GM15510 (cell line): ENCODE results near the gene AUTS2.

Experiments used
- POLR2A ChIP-seq: IDR thresholded peaks from 3 replicates; pipeline ENCODE4 v1.6.1; 2011; ENCODE audit warnings: borderline replicate concordance; ENCODE audit not compliant: insufficient read length; ENCODE audit errors: extremely low read depth

AUTS2 gene

DNA sequence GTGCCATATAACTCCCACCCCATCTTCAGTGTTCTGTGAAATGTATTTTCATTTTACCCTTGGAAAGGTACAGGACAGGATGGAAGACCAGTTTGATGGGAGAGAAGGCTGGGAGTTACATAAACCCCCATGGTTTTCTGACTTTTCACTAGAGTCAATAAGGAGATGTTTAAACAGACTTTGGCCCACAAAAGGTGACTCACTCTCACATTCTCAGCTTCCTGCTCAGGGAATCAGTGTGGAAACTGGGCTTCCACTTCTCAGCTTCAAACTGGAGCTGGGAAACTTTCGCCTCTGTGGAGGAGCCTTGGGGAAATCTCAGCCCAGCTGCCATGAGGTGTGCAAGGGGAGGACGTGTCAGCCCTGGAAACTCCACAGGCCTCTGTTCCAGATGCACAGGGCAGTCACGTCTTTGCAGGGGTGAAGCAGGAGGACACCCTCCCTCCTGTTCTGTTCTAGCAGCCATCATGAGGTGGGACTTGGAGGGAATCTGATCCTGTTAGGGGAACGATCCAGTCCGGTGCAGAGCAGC lies 973.2 kb downstream of the AUTS2 start:
- TF ChIP-seq POLR2A, result no peak

DNA sequence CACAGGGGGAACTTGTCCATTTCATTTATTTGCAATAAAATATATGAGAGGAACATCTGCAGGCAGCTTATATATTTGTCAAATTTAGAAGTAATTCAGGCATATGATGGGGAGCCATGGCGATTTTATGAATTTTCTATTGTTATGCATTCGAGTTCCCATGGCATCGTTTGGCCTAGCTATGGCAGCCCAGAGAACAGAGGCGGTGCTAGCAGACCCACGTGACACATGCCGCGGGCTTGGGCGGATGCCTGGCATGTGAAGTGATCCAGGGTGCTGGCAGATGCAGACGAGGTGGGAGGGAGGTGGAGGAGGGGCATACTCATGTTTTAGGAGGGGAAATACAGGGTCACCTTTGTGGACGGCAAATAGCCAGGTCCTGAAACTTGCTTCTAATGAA lies 973.7 kb downstream of the AUTS2 start:
- no peak for TF ChIP-seq POLR2A

GRCh38 chr7:70572571-70572970 lies 974.3 kb downstream of the AUTS2 start:
- TF ChIP-seq POLR2A, result no peak

- TF ChIP-seq POLR2A, result no peak
These were observed 974.9 kb downstream of the AUTS2 start for GRCh38 chr7:70573071-70573661.

GRCh38 chr7:70573696-70574095 lies 975.4 kb downstream of the AUTS2 start:
- TF ChIP-seq POLR2A, result no peak

DNA sequence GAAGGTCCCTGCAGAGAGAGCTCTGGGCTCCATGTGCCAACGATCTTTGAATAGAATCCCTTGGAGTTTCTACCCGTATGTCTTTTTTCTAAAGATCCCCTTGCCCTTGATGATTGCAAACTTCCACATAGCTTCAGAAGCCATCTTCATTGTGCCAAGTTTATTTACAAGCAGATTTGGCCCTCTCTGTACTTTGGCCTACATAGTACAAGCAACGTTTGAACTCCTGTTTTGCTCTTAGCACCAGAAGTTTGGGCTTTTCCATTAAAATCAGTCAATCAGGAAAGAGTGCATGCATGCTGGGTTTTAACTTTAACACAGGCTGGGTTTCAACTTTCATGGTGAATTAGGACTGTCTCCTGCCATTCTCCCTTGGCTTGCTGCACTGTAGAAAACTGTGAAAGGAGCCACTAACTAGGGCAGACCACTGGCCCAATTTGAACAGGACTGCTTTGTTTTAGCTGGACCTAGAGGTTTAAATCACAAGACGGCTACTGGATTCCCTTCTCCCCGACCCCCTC lies 976.1 kb downstream of the AUTS2 start:
- TF ChIP-seq POLR2A, result no peak

DNA sequence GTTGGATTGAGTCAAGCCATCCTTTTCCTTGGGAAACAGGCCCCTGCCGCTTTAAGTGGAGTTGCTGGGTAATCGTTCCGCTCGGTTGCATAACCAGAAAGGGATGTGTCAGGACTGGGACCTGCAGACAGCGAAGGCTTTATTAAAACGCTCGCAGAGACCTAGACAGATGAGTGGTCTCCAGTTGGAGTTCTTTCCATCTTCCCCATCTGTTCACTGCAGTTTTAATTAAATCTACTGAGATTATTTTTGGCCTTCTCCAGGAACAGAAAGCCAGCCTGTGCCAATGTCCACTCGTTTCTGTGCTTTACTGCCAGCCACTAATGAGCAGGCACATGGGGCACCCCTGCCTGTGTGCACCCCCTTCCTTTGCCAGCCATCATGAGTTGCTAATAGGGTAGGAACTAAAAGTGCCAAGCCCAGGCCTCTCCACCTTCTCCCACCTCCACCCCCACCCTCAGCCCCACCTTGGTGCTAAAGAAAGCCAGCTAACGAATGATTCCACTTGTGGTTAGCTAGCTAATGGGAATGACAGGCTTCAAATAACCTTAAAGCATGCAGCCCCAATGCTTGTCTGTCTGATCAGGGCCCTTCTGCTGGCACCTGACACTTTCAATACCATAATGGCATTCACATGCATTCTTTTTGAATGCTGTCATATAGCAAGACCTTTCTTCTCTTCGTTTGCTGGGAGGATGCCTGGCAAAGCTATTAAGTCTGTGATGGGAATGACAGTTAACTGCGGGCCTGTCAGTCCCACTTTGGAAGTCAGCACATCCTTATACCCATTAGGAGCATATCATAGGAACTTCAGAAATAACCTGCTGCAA lies 976.9 kb downstream of the AUTS2 start:
- TF ChIP-seq POLR2A, result no peak

GRCh38 chr7:70577078-70577477 lies 978.8 kb downstream of the AUTS2 start:
- no peak for TF ChIP-seq POLR2A

- no peak for TF ChIP-seq POLR2A
These were observed 979.9 kb downstream of the AUTS2 start for GRCh38 chr7:70578131-70578530.

GRCh38 chr7:70579397-70580097 lies 981.3 kb downstream of the AUTS2 start:
- TF ChIP-seq POLR2A, result no peak

DNA sequence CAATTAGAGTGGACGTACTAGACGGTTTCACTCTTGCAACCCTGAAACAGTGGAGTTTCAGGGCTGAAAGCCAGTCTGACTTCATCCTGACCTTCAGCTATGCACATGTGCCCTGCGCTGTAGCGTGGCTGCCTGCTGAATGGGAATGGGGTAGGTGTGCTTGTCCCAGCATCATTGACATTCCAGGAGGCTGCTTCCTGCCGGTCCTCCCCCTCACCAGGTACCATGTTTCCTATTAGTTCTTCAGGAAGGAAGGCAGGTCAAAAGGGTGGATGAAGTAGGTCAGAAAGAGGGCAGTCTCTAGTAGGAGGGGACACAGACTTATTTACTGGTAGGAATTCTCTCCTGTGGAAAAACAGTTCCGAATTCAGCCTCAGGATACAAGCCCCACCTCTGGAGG lies 981.9 kb downstream of the AUTS2 start:
- TF ChIP-seq POLR2A, result no peak

- TF ChIP-seq POLR2A, result no peak
These were observed 984.9 kb downstream of the AUTS2 start for GRCh38 chr7:70582927-70583895.

DNA sequence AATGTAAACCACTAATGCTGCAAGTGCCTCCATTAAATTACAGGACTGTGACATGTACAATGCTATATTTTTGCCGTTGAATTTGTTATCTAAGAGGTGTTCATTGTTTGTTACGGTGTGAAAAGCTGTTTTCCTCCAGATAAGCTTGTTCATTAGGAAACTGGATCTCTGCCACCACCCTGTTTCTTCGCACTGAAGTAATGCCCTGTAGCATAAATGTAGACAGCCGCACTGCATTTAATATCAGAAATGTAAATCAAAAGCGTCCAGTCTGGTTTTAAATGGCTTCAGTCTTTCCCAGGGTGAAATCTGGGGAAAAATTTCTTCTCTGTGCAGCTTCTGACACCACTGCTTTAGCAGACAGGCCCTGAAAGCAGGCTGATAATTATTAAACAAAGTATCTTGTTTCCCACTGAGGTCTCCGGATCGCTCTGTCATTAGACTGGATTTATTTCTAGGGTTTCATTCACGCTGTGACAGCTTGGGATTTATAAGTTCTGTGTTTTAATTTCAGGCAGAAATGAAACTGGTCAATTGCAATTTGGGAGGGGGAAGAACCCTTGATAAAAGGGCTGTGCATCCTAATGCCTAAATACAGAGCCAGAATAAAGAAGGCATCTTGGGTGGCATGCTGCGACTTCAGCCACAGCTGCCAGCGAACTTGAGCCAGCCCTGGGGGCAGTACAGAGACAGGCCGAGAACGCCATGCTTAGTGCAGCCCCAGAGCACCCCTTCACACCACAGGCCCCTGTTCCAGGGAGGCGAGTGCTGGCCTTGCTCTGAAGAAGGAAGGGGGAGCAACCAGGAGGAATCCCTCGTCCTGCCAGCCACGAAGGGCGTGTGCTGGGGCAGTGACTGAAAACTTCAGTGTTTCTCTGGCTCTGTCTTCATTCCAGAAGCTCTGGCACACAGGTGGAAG lies 985.9 kb downstream of the AUTS2 start:
- TF ChIP-seq POLR2A, result no peak
